Activated CD4-positive, alpha-beta T cell treated with anti-CD3 and anti-CD28 coated beads for 48 hours (primary cell): ENCODE measurements around the gene ANKRD10.

ENCODE experiments used
- DNase-seq: peaks from one replicate; pipeline ENCODE4 v3.0.0-alpha.2; 2020

ANKRD10 gene

GRCh38 chr13:110828705-110829104, 86.2 kb downstream of the ANKRD10 start:
- no peak for DNase-seq
